Raji (cell line): ENCODE measurements around the gene LCN2.

Source experiments
- POLR2A ChIP-seq: IDR thresholded peaks from 2 replicates; pipeline ENCODE4 v1.6.1; 2011; ENCODE audit warnings: low read depth, low read length, control low read depth; ENCODE audit not compliant: insufficient read depth

Gene LCN2

DNA sequence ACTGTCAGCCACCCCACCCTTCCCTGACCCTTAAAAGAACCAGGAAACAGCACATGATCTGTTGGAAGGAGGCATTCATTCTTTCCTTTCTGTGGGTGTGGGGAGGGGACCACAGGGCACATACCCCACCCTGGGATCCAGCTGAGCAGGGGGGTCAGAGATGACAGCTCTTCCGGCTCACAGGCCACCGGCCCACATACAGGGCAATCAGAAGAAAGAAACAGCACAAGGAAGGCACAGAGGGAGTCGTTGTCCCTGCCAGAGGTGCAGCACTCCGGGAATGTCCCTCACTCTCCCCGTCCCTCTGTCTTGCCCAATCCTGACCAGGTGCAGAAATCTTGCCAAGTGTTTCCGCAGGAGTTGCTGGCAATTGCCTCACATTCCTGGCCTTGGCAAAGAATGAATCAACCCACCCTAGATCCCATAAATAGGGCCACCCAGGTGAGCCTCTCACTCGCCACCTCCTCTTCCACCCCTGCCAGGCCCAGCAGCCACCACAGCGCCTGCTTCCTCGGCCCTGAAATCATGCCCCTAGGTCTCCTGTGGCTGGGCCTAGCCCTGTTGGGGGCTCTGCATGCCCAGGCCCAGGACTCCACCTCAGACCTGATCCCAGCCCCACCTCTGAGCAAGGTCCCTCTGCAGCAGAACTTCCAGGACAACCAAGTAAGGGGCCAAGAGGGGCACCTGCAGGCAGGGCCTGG, at the start of gene LCN2:
LCN2 (plus strand) TSS at position 453 of the 701 bp plus-strand sequence; CDS start at position 526, 73 bp downstream.
- no peak for TF ChIP-seq POLR2A

DNA sequence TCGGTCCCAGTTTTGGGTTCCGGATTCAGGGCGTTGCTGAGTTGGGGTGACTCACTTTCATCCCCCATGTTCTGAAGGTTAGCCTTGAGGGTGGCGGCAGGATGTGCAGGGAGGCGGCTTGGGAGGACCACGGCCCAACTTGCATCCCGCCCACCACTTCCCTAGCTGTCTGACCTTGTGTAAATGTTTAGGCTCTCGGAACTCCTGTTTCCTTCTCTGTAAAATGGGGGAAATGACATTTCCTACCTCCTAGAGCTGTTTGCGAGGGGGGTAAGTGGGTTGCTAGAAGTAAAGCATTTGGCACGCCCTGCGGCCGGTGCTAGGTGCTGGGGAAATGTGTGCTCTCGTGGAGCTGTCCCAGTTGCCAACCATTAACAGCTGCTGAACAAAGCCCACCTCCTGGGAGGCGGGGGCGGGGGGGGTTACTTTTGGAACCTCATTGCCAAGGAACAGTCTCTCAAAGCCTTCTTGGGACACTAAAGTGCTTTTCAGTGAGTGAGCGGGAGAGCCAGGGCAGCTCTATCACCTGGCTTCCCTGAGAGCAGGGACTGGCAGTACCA, 49.2 kb upstream of the LCN2 start:
- no peak for TF ChIP-seq POLR2A

DNA sequence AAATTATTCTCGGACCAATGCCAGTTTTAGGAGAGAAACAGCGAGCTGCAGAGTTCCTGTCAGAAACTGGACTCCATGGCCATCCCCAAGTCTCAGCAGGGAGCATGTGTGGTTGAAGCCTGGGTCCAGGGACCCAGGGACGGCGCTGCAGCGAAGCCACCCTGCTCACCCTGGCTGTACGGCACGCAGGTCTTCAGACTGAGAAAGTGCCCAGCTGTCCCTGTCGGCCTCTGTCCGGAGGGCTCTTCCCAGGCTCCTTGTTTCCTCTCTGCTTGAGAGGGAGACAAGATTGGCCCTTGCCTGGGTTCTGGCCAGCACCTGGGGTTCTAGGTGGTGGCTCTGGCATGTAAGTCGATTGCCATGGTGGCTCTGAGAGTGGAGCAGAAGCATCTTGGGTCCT, 48.7 kb upstream of the LCN2 start:
- no peak for TF ChIP-seq POLR2A

DNA sequence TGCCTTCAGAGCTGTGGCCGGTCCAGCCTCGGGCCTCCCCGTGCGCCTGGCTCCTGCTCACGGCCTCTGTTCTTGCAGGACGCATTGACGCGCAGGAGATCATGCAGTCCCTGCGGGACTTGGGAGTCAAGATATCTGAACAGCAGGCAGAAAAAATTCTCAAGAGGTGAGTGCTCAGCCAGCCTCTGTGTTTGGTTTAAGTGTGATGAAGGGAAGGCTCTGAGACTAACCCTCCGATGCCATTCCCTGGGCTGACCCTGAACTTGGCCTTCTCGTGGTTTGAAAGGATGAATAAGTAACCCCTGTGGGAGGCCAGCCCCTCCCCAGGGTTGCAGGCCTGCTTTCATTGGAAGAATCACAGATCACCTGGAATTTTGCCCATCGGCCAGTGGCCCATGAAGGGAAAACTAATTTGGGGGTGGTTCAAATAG, 48.0 kb upstream of the LCN2 start:
- TF ChIP-seq POLR2A: no peak

DNA sequence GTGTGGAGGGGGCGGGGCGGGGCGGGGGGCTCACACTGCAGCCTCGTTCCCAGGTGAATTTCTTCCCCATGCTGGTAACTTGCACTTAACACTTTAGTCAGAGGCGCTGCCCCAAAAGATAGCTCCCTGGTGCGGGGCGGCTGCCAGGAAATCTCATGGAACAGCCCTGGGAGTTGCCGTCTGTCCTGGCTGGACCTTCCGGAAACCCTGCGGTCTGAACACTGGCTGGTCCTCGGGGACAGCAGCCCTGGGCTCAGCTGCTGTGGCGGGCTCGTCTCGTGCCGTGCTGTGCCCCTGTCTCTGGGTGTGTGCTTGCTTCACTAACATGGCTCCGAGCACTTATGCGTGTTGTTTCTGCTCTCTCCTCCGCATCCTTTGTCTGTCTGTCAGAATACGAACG, 47.6 kb upstream of the LCN2 start:
- TF ChIP-seq POLR2A: no peak

DNA sequence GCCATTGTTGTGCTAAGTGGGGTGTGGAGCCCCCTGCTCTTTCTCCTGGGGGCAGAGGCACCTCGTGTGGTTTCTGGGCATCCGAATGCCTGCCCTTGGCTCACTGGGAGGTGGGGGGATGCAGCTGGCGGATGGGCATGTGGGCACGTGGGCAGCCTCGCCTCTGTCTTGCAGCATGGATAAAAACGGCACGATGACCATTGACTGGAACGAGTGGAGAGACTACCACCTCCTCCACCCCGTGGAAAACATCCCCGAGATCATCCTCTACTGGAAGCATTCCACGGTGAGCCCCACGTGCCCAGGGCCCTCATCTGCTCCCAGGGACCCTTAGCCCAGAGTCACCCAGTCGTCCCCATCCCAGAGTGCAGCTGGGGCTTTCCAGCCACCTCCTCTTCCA, 47.1 kb upstream of the LCN2 start:
- TF ChIP-seq POLR2A: no peak

DNA sequence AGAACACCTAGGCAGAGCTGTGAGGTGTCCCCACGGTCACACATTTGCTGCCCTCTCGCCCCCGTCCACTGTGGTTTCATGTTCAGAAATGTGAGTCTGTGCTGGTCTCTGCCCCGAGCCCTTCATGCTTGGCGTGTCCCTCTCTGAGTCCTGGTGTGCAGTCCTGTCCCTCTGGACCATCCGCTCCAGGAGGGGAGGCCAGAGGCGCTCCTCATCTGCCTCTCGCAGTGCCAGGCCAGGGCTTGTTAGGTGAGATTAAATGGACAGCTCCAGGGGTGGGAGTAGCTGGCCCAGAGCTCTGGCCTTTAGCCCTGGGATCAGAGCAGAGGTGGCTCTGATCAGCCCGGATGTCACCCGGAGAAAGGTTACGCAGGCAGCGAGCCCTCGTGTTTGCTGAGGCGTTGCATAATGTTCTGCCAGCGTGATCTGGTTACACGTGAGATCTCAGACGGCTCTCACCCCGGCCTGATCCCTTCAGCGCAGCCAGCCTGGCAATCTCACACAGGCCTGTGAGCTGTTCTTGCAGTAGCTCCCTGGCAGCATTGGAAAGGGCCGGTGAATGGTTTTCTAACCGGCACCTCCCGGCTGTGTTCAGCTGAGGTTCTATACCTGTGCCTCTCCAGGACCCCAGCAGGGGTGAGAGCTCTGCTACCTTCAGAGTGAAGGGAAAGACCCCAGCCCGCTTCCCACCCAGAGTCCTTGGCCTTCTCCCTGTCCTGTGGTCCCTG, 46.2 kb upstream of the LCN2 start:
- TF ChIP-seq POLR2A: no peak

DNA sequence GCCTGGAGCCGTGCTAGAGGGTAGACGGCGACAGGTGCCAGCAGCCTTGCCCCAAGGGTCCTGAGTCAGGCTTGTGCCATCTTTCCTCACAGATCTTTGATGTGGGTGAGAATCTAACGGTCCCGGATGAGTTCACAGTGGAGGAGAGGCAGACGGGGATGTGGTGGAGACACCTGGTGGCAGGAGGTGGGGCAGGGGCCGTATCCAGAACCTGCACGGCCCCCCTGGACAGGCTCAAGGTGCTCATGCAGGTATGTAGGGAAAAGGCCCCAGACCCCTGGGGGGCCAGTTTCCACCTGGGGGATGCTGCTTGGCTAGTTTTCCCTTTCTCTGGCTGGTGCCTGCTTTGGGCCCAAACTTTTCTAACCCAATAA, 45.7 kb upstream of the LCN2 start:
- no peak for TF ChIP-seq POLR2A

DNA sequence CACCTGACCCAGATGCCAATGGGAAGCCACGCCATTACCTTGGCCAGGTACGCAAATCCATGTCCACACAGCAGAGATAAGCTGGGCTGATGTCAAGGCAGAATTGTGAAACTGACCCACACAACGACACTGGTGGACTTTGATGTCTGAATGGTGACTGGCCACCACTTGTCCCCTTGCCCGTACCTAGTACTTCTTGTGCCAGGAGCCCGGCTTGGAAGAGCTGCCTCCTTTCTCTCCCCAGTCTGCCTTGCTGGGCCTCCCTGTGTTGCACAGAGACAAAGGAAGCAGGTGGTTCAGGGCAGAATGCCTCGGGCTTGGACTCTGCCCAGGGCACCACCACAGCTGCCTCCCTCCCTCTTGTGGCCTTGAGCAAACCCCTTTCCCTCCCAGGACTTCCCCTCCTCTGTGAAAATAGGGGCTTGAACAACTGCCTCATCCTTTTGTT, 45.1 kb upstream of the LCN2 start:
- no peak for TF ChIP-seq POLR2A

DNA sequence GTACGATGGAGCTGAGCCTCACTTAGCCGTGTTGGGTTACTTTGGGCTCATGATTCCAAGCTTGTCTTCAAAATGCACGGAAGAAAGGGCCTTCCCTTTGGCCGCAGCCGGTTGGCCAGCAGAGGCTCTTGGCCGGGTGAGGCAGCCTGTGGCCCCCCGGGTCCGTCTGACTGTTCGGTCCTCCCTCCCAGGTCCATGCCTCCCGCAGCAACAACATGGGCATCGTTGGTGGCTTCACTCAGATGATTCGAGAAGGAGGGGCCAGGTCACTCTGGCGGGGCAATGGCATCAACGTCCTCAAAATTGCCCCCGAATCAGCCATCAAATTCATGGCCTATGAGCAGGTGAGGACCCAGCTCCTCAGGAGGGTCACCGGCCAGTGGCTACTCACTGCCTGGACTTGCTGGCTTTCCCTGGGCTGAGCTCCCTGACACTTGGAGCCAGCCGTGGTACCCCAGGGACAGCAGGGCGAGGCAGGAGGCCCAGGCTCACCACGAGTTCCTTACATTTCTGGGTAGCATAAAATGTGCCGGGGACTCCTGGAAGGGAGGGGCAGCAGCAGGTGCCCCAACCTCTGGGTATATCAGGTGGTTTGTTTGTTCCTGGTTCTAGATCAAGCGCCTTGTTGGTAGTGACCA, 43.6 kb upstream of the LCN2 start:
- no peak for TF ChIP-seq POLR2A

DNA sequence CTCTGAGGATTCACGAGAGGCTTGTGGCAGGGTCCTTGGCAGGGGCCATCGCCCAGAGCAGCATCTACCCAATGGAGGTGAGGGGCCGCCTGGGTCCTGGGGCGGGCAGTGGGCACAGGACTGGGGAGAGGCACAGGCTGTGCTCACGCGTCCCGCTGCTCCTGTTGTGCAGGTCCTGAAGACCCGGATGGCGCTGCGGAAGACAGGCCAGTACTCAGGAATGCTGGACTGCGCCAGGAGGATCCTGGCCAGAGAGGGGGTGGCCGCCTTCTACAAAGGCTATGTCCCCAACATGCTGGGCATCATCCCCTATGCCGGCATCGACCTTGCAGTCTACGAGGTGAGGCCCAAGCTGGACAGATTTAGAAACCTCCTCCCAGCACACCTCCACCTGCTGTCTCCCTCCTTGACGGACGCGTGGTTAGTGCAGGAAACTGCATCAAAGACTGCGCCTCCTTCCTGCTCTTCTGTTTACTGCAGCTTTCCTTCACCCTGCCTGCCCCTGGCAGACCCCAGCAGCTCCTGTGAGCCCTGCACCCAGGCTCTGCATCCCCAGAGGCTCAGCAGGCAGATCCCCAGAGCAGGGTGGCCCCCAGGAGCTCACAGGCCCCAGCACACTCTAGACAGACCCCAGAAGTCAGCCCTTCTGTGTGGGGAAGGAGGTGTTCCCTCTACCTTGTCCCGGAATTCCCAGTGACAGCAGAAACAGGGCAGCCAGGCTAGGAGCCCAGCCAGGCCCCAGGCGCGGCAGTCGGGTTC, 42.9 kb upstream of the LCN2 start:
- TF ChIP-seq POLR2A: no peak

DNA sequence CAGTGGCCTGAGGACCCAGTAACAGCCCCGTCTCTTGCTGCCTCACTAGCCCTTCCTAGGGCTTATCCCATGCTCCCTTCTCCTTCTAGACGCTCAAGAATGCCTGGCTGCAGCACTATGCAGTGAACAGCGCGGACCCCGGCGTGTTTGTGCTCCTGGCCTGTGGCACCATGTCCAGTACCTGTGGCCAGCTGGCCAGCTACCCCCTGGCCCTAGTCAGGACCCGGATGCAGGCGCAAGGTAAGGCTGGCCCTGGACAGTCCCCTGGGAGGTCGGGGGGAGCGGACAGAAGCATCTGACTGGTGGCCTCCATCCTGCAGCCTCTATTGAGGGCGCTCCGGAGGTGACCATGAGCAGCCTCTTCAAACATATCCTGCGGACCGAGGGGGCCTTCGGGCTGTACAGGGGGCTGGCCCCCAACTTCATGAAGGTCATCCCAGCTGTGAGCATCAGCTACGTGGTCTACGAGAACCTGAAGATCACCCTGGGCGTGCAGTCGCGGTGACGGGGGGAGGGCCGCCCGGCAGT, 42.2 kb upstream of the LCN2 start:
- TF ChIP-seq POLR2A: no peak

DNA sequence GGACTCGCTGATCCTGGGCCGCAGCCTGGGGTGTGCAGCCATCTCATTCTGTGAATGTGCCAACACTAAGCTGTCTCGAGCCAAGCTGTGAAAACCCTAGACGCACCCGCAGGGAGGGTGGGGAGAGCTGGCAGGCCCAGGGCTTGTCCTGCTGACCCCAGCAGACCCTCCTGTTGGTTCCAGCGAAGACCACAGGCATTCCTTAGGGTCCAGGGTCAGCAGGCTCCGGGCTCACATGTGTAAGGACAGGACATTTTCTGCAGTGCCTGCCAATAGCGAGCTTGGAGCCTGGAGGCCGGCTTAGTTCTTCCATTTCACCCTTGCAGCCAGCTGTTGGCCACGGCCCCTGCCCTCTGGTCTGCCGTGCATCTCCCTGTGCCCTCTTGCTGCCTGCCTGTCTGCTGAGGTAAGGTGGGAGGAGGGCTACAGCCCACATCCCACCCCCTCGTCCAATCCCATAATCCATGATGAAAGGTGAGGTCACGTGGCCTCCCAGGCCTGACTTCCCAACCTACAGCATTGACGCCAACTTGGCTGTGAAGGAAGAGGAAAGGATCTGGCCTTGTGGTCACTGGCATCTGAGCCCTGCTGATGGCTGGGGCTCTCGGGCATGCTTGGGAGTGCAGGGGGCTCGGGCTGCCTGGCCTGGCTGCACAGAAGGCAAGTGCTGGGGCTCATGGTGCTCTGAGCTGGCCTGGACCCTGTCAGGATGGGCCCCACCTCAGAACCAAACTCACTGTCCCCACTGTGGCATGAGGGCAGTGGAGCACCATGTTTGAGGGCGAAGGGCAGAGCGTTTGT, 41.6 kb upstream of the LCN2 start:
- no peak for TF ChIP-seq POLR2A
